Fibroblast of pulmonary artery (primary cell): ENCODE results near the gene HMG20A.

ENCODE experiments used
- DNase-seq: peaks from one replicate; pipeline ENCODE4 v3.0.0-alpha.2; 2010; ENCODE audit warnings: low read depth
- H3K4me3 ChIP-seq: replicated peaks from 2 replicates; pipeline ENCODE4 v1.5.1; 2011; ENCODE audit warnings: low read depth, mild to moderate bottlenecking, control low read depth, low read length, moderate library complexity
- TF ChIP-seq, protein P1 (sequence below): IDR thresholded peaks from 2 replicates; pipeline ENCODE4 v1.5.1; 2011; ENCODE audit warnings: mild to moderate bottlenecking, control low read depth, low read length, inconsistent platforms; ENCODE audit errors: missing control alignments

The HMG20A gene

DNA sequence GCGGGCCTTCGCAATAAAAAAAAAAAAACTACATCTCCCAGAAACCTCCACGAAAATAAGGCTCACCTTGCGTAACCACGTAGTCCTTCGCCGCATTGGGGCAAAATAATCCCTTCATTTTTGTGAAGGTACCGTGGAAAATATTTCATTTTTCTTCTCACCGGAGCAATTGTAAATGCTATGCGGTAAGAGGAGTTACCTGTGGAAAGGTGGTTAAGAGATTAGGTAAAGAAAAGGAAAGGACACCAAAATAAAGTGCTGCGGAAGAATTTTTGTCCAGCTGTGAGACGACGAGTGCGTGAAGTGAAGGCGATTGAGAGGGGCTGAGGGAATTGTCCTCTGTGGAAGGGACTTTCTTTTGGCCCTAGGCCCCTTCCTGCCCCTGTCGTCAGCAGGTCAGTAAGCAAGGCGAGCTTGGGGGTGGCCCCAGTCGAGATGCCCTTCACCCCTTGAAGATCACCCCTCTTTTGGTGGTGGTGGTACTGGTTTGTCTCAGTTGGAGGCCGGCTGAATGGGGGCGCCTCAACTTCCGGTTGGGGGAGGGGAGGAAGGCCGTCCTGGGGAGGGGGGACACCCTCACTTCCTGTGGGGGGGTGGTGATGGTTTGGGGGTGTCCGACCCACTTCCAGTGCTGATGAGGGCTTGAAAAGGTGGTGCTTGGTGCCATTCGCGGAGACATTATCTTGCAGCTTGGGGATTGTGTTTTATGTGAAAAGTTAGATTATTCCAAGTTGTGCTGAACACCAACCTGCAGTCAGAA is at the start of gene HMG20A:
Gene HMG20A, plus strand, starts transcription at position 279 of the 760 bp plus-strand sequence. CDS start 37,520 bp downstream, outside the sequence.
- TF ChIP-seq, protein P1, sequence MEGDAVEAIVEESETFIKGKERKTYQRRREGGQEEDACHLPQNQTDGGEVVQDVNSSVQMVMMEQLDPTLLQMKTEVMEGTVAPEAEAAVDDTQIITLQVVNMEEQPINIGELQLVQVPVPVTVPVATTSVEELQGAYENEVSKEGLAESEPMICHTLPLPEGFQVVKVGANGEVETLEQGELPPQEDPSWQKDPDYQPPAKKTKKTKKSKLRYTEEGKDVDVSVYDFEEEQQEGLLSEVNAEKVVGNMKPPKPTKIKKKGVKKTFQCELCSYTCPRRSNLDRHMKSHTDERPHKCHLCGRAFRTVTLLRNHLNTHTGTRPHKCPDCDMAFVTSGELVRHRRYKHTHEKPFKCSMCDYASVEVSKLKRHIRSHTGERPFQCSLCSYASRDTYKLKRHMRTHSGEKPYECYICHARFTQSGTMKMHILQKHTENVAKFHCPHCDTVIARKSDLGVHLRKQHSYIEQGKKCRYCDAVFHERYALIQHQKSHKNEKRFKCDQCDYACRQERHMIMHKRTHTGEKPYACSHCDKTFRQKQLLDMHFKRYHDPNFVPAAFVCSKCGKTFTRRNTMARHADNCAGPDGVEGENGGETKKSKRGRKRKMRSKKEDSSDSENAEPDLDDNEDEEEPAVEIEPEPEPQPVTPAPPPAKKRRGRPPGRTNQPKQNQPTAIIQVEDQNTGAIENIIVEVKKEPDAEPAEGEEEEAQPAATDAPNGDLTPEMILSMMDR, result no peak
- peak; percentile 91 for DNase-seq
- H3K4me3 ChIP-seq, result peak within 1 kb of the TSS; percentile 91

DNA sequence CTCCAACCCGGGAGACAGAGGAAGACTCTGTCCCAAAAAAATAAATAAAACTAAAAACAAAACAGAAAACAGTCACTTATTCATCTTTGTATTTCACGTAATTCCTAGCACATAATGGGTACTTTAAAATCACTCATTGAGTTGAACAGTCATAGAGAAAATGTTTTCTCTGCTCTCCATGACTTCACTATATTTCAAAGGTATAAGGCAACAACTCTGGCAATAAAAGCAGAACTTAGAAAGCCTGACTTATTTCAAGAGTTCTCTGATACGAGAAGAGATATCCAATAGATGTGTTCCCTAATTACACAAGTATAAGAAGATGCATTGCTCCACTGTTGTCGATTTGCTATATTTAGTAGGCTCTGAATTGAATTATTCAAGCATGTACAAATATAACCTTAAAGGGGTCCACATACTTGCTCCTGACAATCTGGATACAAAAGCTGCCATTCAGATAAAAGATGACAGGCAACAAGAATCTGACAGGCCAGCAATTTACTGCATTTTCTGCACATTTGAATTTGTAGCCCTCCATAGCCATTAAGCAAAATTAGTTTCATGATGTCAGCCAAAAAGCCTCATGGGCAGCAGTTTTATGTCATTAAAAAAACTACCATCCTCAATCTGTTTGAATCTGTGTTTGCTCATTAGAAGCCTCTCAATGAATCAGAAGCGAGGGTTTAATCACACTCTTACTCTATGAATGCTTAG is 48.7 kb upstream of the HMG20A start:
- TF ChIP-seq, protein P1, result no peak
- no peak for DNase-seq
- no peak overlapping the region for H3K4me3 ChIP-seq

DNA sequence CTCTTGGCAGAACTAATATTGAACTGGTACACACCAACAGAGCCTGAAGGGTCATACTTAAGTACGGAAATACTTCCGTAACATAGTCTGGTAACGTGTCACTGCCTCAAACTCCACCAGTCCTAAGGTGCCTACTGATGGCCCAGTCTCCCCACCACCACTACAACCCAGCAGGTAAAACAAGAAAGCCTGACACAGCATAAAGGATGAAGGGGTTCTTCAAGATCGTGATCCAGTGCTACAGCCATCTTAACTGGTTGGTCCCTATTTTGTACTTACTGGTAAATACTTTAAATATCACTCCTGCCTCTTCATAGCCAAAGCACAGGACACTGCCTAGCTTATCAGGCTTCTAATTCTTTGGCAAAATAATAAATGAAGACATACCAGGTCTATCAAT is 47.2 kb upstream of the HMG20A start:
- no peak overlapping the region for H3K4me3 ChIP-seq
- DNase-seq, result no peak
- TF ChIP-seq, protein P1, result no peak

DNA sequence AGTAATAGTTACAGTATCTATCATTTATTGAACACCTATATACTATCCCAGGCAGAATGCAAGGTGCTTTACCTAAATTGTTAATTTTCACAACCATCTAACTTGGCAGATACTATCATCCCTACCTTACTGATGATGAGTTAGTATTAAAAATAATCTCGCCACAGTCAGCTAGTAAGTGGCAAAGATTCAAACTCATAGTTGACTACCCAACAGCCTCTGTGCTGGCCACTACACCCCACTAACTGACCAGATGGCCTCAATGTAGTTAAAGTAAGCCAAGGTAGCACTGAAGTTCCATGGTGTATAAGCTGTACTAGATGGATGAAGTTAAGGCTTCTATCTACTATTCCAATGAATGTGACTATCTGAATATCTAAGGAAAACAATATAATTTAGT is 45.6 kb upstream of the HMG20A start:
- TF ChIP-seq, protein P1, result no peak
- no peak for DNase-seq
- H3K4me3 ChIP-seq, result no peak overlapping the region

DNA sequence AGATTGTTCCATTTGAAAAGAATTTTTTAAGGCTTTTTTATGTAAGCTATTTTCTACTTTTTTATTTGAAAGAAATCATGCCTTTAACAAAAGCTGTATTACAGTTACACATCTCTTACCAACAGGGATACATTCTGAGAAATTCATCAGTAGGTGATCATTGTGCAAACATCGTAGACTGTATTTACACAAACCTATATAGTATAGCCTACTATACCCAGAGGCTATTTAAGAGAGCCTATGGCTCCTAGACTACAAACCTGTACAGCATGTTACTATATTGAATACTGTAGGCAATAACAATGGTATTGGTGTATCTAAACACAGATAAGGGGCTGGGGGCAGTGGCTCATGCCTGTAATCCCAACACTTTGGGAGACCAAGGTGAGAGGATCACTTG is 43.9 kb upstream of the HMG20A start:
- TF ChIP-seq, protein P1, result no peak
- no peak for DNase-seq
- no peak overlapping the region for H3K4me3 ChIP-seq

DNA sequence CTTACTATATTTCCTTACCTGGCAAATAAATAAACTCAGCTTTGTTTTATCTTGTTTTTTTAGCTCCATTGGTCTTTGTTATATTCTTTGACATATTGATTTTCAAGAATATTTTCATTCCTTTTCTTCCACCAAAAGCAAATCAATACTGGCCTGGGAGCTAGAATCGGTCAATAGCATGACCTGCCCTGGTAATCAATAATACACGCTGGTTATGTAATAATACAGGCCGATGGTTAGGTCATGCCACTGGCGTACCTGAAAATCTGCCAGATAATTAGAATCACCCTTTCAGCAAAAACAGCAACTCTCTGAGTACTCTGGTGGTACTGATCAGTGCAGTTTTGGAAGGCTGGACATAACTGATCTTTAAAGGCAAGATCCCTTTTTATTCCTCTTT is 40.7 kb upstream of the HMG20A start:
- no peak for DNase-seq
- TF ChIP-seq, protein P1, result no peak

More for the DNA sequence above, 40.7 kb upstream of the HMG20A start:
- H3K4me3 ChIP-seq, result no peak overlapping the region
